Endothelial cell of umbilical vein (primary cell): ENCODE measurements around the gene EHBP1L1.

Experiments used
- POLR2A ChIP-seq: IDR thresholded peaks from 2 replicates; pipeline ENCODE4 v1.6.1; 2012; ENCODE audit warnings: low read depth, mild to moderate bottlenecking, control low read depth, low read length
- POLR2AphosphoS5 ChIP-seq: IDR thresholded peaks from 2 replicates; pipeline ENCODE4 v1.6.1; 2012; ENCODE audit warnings: low read depth, mild to moderate bottlenecking, control low read depth, low read length, moderate library complexity; ENCODE audit not compliant: insufficient read depth
- TF ChIP-seq, protein P1 (sequence below), 2 donors: IDR thresholded peaks; 1 replicate in 1 of 2; 2 replicates in 1 of 2; pipeline ENCODE4 v1.5.1; 2011; ENCODE audit warnings: low read length in 2 of 2, mild to moderate bottlenecking in 2 of 2, moderate library complexity in 2 of 2, control low read depth in 1 of 2, inconsistent platforms in 1 of 2, low read depth in 1 of 2; ENCODE audit not compliant: insufficient read depth in 1 of 2; ENCODE audit errors: extremely low read depth in 1 of 2

- TF ChIP-seq, protein P1, sequence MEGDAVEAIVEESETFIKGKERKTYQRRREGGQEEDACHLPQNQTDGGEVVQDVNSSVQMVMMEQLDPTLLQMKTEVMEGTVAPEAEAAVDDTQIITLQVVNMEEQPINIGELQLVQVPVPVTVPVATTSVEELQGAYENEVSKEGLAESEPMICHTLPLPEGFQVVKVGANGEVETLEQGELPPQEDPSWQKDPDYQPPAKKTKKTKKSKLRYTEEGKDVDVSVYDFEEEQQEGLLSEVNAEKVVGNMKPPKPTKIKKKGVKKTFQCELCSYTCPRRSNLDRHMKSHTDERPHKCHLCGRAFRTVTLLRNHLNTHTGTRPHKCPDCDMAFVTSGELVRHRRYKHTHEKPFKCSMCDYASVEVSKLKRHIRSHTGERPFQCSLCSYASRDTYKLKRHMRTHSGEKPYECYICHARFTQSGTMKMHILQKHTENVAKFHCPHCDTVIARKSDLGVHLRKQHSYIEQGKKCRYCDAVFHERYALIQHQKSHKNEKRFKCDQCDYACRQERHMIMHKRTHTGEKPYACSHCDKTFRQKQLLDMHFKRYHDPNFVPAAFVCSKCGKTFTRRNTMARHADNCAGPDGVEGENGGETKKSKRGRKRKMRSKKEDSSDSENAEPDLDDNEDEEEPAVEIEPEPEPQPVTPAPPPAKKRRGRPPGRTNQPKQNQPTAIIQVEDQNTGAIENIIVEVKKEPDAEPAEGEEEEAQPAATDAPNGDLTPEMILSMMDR (IDR thresholded peaks at IDR 0.05; ENCODE audit: extremely low read depth in 1 of 2, insufficient read depth in 1 of 2, low read depth in 1 of 2, low read length in 2 of 2), result no peak
- no peak for TF ChIP-seq POLR2A
- peak; percentile 56 for TF ChIP-seq POLR2AphosphoS5
These were observed 36.0 kb upstream of the EHBP1L1 start for GRCh38 chr11:65539744-65540289.
